Measurements from ENCODE around the gene TUBB6.
A peak's percentile ranks its signal among the peaks of the same experiment; 100 is the strongest.

TUBB6 gene

DNA sequence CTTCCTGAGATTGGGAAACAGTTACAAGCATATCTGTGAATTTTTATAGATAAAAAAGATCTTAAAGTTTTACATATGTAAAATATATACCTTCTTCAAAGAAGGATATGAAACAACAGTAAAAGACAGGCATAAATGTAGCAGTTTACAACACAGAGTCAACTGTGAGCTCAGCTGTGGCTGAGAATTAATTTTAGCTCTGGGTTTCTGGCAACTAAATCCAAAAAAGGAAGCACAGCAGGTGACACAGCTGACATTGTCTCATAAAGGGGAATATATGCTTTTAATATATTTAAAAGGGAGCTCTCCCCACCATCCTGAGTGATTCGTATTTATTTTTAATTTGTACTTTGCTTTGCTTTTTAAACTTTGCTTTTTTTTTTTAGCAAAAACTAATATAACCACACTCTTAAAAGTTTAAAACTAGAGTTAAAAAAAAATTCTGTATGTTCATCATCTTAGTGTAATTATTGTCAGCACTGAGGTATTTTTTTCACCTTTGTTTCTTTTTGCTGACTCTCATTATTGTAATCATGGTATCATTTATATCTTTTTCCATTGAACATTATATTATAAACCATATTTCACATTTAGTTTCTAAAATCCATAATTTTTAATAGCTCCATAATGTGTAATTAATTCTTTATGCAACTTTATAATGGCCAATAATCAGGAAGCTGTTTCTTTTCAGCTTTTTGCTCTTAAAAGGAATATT lies 6.7 kb downstream of the TUBB6 start:
- no peak for DNase-seq (ENCODE audit: low read depth in 2 of 2)

DNA sequence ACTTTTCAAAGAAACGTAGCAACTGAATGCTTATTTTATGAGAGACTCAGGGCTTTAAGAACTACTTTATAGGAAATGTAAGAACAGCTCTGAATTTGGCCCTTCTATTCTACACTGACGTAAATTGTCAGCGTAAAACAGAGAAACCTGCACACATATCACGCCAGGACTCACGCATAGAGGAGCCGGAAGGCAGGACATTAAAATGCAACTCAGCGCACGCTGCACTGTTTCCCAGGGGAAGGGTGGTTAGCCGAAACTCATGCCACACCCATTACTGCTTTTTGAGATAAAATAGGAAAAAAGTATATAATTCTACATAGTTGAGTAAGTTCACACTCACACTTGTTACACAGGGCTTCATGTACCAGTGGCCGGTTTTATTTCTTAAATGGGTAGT lies 7.4 kb downstream of the TUBB6 start:
- no peak for DNase-seq (ENCODE audit: low read depth in 2 of 2)

DNA sequence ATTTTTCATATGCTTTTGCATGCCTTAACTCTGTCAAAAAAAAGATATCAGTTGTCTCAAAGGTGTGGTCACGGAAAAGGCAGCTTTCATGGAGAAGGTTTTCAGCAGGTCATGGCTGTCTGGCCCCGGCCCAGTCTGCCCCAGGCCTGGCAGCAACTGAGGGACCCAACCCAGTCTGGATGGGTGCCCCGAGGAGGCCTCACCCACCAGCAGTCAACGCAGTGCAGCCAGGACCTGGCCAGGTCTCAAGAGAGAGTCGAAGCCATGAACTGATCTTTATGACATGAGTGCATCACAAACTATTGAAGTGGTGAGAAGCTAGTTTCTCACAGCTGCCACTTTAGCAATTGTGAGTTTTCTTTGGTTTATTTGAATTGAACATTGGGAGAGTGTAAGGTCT lies 7.9 kb downstream of the TUBB6 start:
- no peak for DNase-seq (ENCODE audit: low read depth in 2 of 2)

- DNase-seq (ENCODE audit: low read depth in 2 of 2) = no peak
Observed at GRCh38 chr18:12317664-12318333, 9.8 kb downstream of the TUBB6 start.

DNA sequence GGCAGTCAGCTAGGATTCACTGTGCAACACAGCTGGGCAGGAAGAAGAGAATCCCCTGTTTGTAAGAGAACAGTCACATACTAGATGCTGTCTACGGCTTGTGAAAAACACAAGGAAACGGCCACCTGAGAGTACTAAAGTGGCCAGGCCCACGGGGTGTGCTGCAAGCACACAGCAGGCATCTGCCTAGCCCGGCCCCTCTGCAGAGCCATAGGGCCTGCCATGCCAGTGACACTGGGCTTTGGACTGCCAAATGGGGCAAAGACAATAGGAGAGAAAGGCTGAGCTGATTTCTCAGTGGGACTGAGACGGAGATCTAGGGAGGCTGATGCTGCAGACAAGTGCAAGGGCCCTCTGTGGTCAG lies 10.3 kb downstream of the TUBB6 start:
- no peak for DNase-seq (ENCODE audit: low read depth in 2 of 2)

GRCh38 chr18:12318857-12319256 lies 10.8 kb downstream of the TUBB6 start:
- DNase-seq (ENCODE audit: low read depth in 2 of 2) = no peak

GRCh38 chr18:12321333-12321732 lies 13.3 kb downstream of the TUBB6 start:
- DNase-seq (ENCODE audit: low read depth in 2 of 2) = no peak

DNA sequence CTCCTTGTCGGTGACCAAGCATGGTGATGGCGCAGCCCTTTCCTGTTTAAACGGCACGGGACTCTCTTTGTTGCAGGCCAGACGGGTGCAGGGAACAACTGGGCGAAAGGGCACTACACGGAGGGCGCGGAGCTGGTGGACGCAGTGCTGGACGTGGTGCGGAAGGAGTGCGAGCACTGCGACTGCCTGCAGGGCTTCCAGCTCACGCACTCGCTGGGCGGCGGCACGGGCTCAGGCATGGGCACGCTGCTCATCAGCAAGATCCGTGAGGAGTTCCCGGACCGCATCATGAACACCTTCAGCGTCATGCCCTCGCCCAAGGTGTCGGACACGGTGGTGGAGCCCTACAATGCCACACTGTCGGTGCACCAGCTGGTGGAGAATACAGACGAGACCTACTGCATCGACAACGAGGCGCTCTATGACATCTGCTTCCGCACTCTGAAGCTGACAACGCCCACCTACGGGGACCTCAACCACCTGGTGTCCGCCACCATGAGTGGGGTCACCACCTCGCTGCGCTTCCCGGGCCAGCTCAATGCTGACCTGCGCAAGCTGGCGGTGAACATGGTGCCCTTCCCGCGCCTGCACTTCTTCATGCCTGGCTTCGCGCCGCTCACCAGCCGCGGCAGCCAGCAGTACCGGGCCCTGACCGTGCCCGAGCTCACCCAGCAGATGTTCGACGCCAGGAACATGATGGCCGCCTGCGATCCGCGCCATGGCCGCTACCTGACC lies 17.1 kb downstream of the TUBB6 start:
- no peak for DNase-seq (ENCODE audit: low read depth in 2 of 2)

GRCh38 chr18:12325726-12326245 lies 17.7 kb downstream of the TUBB6 start:
- no peak for DNase-seq (ENCODE audit: low read depth in 2 of 2)

DNA sequence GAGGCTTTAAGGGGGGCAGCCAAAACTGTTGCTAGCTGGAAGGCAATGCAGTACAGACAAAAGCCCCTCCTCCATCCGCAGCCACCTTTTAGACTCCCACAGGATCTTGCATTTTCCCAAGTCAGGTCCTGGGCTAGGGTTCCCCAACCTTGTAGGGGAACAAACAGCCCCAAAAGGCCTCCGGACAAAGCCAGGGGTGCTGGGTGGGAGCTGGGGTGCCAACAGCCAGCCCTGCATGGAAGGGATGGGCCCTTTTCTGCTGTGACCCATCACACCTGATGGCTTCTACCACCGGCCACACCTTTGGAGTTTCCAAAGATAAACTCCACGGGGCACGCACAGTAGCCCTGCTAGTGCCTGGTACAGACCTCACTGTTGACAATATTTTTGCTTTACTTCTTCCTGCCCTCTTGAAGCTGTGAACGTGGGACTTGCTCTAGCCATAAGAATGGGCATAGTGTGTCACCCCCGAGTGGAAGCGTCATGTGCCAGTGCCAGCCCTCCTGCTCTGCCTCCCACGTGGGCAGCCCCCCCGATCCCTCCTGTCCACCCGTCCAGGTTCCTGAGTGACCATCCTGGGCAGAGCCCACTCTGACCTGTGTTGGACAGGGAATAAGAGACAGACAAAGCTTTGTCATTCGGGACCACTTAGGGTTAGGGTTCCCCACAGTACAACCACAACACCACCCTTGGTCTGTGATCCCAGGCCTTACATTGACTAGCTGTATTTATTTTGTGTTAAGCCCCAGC lies 18.8 kb downstream of the TUBB6 start:
- no peak for DNase-seq (ENCODE audit: low read depth in 2 of 2)

DNA sequence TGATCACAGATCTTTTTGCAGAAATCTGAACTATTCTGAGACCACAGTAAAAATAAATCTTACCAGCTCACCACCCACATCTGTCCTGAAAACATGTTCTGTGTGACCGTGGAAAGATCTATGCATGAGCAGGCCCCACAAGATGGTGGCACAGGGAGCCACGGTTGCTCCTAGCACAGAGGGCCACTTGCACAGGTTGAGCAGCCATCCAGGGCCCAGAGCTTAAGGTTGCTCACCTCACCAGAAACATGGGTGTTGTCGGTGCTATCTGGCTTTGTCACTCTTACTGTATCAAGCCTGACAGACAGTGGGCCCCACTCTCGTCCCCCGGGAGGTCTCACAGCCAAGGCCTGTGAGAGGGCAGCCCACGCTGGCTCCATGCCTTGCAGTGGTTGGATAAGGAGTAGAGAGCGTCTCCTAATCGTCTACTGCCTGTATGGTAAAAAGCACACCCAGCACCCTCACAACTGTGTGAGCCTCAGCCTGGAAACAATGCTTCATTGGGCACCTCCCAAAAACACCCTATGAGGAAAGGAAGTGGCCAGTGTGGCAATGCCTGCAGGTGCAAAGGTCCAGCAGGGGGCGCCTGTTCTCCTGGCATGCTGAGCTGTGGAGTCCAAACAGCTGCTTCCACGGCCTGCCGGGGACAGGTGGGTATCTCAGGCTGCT lies 19.6 kb downstream of the TUBB6 start:
- DNase-seq (ENCODE audit: low read depth in 2 of 2) = peak; percentile 28 to 32

GRCh38 chr18:12328179-12328823 lies 20.3 kb downstream of the TUBB6 start:
- DNase-seq (ENCODE audit: low read depth in 2 of 2) = no peak

GRCh38 chr18:12329125-12329698 lies 21.2 kb downstream of the TUBB6 start:
- DNase-seq (ENCODE audit: low read depth in 2 of 2) = no peak

- no peak for DNase-seq (ENCODE audit: low read depth in 2 of 2)
Observed at GRCh38 chr18:12330766-12331165, 22.7 kb downstream of the TUBB6 start.

GRCh38 chr18:12333506-12334290 lies 25.7 kb downstream of the TUBB6 start:
- no peak for DNase-seq (ENCODE audit: low read depth in 2 of 2)

- DNase-seq (ENCODE audit: low read depth in 2 of 2) = no peak
Observed at GRCh38 chr18:12334366-12334808, 26.3 kb downstream of the TUBB6 start.

- DNase-seq (ENCODE audit: low read depth in 2 of 2) = no peak
Observed at GRCh38 chr18:12334863-12335262, 26.8 kb downstream of the TUBB6 start.

- no peak for DNase-seq (ENCODE audit: low read depth in 2 of 2)
Observed at GRCh38 chr18:12335503-12335902, 27.5 kb downstream of the TUBB6 start.

DNA sequence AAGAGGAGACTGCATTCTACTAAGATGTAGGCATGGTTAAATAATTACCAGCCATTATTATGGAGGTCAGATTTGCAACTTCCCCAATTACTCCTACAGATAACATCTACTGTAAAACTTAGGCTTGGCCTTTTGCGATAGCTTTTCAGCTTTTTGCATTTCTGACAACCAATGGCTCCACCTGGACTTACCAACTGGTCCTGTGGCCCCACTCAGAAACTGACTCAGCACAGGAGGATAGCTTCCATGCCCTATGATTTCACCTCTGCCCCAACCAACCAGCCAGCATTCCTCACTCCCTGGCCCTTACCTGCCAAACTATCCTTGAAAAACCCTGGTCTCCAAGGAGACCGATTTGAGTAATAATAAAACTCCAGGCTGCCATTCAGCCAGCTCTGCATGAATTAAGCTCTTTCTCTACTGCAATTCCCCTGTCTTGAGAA lies 28.2 kb downstream of the TUBB6 start:
- no peak for DNase-seq (ENCODE audit: low read depth in 2 of 2)

DNA sequence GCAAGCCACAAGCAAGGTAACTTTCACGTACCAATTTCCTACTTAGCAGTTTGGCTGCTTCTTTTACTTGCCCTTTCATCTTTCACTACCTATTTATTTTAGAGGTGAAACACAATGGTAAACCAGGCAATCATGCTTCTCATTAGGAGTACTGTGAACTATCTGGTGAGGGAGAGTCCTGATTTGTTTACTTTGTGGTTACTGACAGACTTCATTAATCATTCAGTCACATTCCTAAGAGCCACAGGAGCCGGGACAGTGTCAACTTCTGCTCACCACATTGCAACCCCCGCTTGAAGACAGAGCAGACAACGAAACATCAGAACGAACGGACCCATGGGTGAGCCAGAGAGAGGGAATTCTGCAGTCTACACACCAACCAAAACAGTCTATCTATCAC lies 28.8 kb downstream of the TUBB6 start:
- no peak for DNase-seq (ENCODE audit: low read depth in 2 of 2)
